Astrocyte (in vitro differentiated cells and primary cell): Measurements from ENCODE around the gene TFG. TPM values are rescaled to one million over a fixed set of nuclear protein-coding genes. Genes with fewer than 3 reads are reported as not detected.
A peak's percentile ranks its signal among the peaks of the same experiment; 100 is the strongest.

Experiments used
- DNase-seq: peaks from one replicate; pipeline ENCODE4 v3.0.0-alpha.2; 2010; ENCODE audit warnings: low read depth
- FAIRE-seq: peaks from 2 replicates; lab custom pipeline; 2011; peaks lifted over from hg19 to GRCh38; lab: Jason Lieb, UNC
- H2AFZ ChIP-seq: 2 replicates; pipeline ENCODE4 v1.6.0; 2012; ENCODE audit warnings: low read depth, low read length, inconsistent platforms
- H3K27ac ChIP-seq: 2 replicates; pipeline ENCODE4 v1.5.1; 2011; ENCODE audit warnings: low read depth, low read length, inconsistent platforms
- H3K27me3 ChIP-seq: 2 replicates; pipeline ENCODE4 v1.6.0; 2011; ENCODE audit warnings: low read length, inconsistent platforms; ENCODE audit not compliant: insufficient read depth
- H3K36me3 ChIP-seq: 2 replicates; pipeline ENCODE4 v1.5.1; 2011; ENCODE audit warnings: low read length, inconsistent platforms; ENCODE audit not compliant: insufficient read depth
- H3K4me1 ChIP-seq: 2 replicates; pipeline ENCODE4 v1.5.1; 2011; ENCODE audit warnings: low read length, inconsistent platforms; ENCODE audit not compliant: insufficient read depth
- H3K4me2 ChIP-seq: 2 replicates; pipeline ENCODE4 v1.6.0; 2012; ENCODE audit warnings: low read length, inconsistent platforms
- H3K4me3 ChIP-seq: 2 replicates; pipeline ENCODE4 v1.5.1; 2011; ENCODE audit warnings: low read depth, mild to moderate bottlenecking, low read length, inconsistent platforms; ENCODE audit not compliant: insufficient read depth
- H3K79me2 ChIP-seq: 2 replicates; pipeline ENCODE4 v1.6.0; 2012; ENCODE audit warnings: mild to moderate bottlenecking, low read length, inconsistent platforms; ENCODE audit not compliant: insufficient read depth
- H3K9ac ChIP-seq: 2 replicates; pipeline ENCODE4 v1.6.0; 2012; ENCODE audit warnings: mild to moderate bottlenecking, low read length, inconsistent platforms
- H3K9me3 ChIP-seq: 2 replicates; pipeline ENCODE4 v1.5.1; 2012; ENCODE audit warnings: low read depth, mild to moderate bottlenecking, low read length, inconsistent platforms; ENCODE audit not compliant: insufficient read depth
- H4K20me1 ChIP-seq: 2 replicates; pipeline ENCODE4 v1.6.0; 2012; ENCODE audit warnings: low read length, inconsistent platforms; ENCODE audit not compliant: insufficient read depth
- H3K27ac Mint-ChIP-seq: one replicate; pipeline ENCODE4 v1.8.0; 2021; ENCODE audit warnings: mild to moderate bottlenecking, mixed read lengths; ENCODE audit not compliant: unreplicated experiment
- H3K27me3 Mint-ChIP-seq: one replicate; pipeline ENCODE4 v1.8.0; 2021; ENCODE audit warnings: low read depth, mixed read lengths; ENCODE audit not compliant: unreplicated experiment
- H3K36me3 Mint-ChIP-seq: one replicate; pipeline ENCODE4 v1.8.0; 2021; ENCODE audit warnings: low read depth, mixed read lengths; ENCODE audit not compliant: unreplicated experiment
- H3K4me1 Mint-ChIP-seq: one replicate; pipeline ENCODE4 v1.8.0; 2021; ENCODE audit warnings: low read depth, mixed read lengths; ENCODE audit not compliant: unreplicated experiment
- H3K4me3 Mint-ChIP-seq: one replicate; pipeline ENCODE4 v1.8.0; 2021; ENCODE audit warnings: mild to moderate bottlenecking, moderate library complexity, mixed read lengths; ENCODE audit not compliant: unreplicated experiment
- H3K9me3 Mint-ChIP-seq: one replicate; pipeline ENCODE4 v1.8.0; 2021; ENCODE audit warnings: mild to moderate bottlenecking, mixed read lengths; ENCODE audit not compliant: unreplicated experiment
- EZH2 ChIP-seq: IDR thresholded peaks from 2 replicates; pipeline ENCODE4 v1.6.1; 2012; ENCODE audit warnings: mild to moderate bottlenecking, low read length, inconsistent platforms; ENCODE audit not compliant: insufficient read depth
- total RNA-seq: library from RNA; stranded (reverse); gene quantifications from 2 replicates; pipeline ENCODE4 v1.2.1, GENCODE V29; 2021
- TF ChIP-seq, protein P1 (sequence below): IDR thresholded peaks from 2 replicates; pipeline ENCODE4 v1.5.1; 2011; ENCODE audit warnings: low read depth, mild to moderate bottlenecking, inconsistent platforms, low read length, moderate library complexity; ENCODE audit not compliant: insufficient read depth

Gene TFG
- total RNA-seq, 1 donor from 2014 or later: 155 TPM

DNA sequence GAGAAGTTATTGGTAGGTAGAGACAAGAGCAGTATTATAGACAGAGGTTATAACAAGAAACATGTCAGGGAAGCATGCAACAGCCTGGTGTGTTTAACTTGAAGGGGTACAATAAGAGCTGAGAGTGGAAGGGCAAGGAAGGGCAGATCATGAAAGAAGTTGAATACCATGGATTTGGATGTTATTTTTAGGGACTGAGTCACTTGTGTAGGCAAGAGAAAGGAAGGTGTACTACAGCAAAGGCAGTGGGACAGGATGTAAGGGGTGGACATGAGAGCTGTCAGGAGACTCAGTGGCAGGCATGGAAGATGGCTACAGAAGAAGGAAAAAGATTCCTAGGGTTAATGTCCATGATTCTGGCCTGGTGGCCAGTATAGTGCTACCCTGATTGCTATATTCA lies 66.4 kb downstream of the TFG start:
- Mint-ChIP-seq H3K9me3 (peaks cover 1% of the 10 kb centered on the region), H3K4me1 (peaks cover 11% of the 10 kb centered on the region), H3K4me3 (no peak overlapping the region), H3K36me3 (no peaks in the 10 kb centered on the region), H3K27ac (no peak overlapping the region), H3K27me3 (no peaks in the 10 kb centered on the region)
- no peak overlapping the region for H3K27ac ChIP-seq
- H3K4me2 ChIP-seq: peak overlapping the region; percentile 16
- peaks cover 26% of the 10 kb centered on the region for H3K4me1 ChIP-seq
- H3K9ac ChIP-seq: no peak overlapping the region
- TF ChIP-seq EZH2: no peak
- TF ChIP-seq, protein P1, sequence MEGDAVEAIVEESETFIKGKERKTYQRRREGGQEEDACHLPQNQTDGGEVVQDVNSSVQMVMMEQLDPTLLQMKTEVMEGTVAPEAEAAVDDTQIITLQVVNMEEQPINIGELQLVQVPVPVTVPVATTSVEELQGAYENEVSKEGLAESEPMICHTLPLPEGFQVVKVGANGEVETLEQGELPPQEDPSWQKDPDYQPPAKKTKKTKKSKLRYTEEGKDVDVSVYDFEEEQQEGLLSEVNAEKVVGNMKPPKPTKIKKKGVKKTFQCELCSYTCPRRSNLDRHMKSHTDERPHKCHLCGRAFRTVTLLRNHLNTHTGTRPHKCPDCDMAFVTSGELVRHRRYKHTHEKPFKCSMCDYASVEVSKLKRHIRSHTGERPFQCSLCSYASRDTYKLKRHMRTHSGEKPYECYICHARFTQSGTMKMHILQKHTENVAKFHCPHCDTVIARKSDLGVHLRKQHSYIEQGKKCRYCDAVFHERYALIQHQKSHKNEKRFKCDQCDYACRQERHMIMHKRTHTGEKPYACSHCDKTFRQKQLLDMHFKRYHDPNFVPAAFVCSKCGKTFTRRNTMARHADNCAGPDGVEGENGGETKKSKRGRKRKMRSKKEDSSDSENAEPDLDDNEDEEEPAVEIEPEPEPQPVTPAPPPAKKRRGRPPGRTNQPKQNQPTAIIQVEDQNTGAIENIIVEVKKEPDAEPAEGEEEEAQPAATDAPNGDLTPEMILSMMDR: no peak
- FAIRE-seq (no peak), DNase-seq (no peak)
- no peak overlapping the region for H2AFZ ChIP-seq
- H3K27me3 ChIP-seq: no peaks in the 10 kb centered on the region
- H3K36me3 ChIP-seq: no peaks in the 10 kb centered on the region
- no peaks in the 10 kb centered on the region for H4K20me1 ChIP-seq
- H3K4me3 ChIP-seq: no peak overlapping the region
- H3K9me3 ChIP-seq: no peaks in the 10 kb centered on the region
- H3K79me2 ChIP-seq: no peaks in the 10 kb centered on the region

DNA sequence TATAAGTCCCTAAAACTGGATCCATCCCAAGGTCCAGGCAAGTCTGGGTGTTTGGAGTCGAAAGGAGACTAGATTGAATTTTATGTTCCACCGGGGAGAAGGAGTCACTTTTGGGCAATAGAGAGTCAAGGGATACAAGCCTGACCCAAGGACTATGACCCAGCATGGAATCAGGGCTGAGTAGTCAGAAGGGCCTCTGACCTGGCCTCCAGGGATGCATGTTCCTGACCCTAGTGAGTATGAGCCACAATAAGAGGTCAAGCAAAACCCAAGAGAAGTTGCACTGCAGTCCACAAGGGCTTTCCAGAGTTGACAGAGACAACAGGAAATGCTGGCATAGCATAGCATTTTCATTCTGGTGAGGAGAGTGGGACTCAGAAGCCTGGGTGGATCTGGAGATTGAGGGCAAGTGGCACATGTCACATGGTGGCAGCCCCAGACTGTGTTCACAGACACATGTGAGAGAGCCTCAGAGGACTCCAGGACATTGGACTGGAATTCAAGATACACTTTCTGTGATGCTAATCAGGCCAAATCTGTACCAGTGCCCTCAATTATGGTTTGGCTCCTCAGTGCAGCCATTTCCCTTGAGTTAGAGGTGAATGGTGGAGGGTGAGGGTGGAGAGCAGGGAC lies 66.9 kb downstream of the TFG start:
- peaks cover 11% of the 10 kb centered on the region for H3K4me1 Mint-ChIP-seq
- Histone ChIP-seq H3K36me3 (no peaks in the 10 kb centered on the region), H4K20me1 (no peaks in the 10 kb centered on the region), H2AFZ (no peak overlapping the region), H3K4me2 (no peak overlapping the region), H3K27me3 (no peaks in the 10 kb centered on the region), H3K4me3 (no peak overlapping the region), H3K9me3 (no peaks in the 10 kb centered on the region), H3K27ac (peak overlapping the region; percentile 30), H3K4me1 (peaks cover 27% of the 10 kb centered on the region), H3K79me2 (no peaks in the 10 kb centered on the region), H3K9ac (no peak overlapping the region)
- no peak overlapping the region for H3K27ac Mint-ChIP-seq
- FAIRE-seq (no peak), DNase-seq (no peak)
- H3K27me3 Mint-ChIP-seq: no peaks in the 10 kb centered on the region
- H3K4me3 Mint-ChIP-seq: no peak overlapping the region
- no peaks in the 10 kb centered on the region for H3K36me3 Mint-ChIP-seq
- TF ChIP-seq EZH2: no peak
- H3K9me3 Mint-ChIP-seq: peaks cover 1% of the 10 kb centered on the region

DNA sequence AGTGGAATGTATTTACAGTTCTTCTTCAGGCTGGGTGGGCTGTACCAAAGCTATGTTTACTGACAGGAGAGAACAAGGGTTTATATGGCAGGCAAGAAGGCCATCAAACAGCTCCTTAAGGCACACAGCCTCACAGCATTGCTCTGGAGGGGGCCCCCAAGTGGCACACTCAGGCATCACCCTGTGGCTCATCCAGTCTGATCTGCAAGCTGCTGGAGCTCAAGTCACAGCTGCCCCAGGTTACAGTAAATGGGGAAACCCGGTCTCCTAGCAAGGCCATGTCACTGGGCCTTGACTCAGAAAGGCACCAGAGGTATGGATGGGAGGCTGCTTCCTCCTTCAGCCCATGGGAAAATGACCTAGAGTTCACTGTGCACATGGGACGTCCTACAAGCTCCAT lies 67.5 kb downstream of the TFG start:
- Histone ChIP-seq H3K4me1 (peaks cover 33% of the 10 kb centered on the region), H3K4me3 (no peak overlapping the region), H3K36me3 (no peaks in the 10 kb centered on the region), H3K27ac (peak overlapping the region; percentile 30), H3K4me2 (peak overlapping the region; percentile 12), H4K20me1 (no peaks in the 10 kb centered on the region), H3K79me2 (no peaks in the 10 kb centered on the region), H2AFZ (no peak overlapping the region), H3K27me3 (no peaks in the 10 kb centered on the region), H3K9ac (no peak overlapping the region), H3K9me3 (no peaks in the 10 kb centered on the region)
- Mint-ChIP-seq H3K9me3 (peaks cover 1% of the 10 kb centered on the region), H3K27ac (no peak overlapping the region), H3K4me1 (peaks cover 14% of the 10 kb centered on the region), H3K36me3 (no peaks in the 10 kb centered on the region), H3K4me3 (no peak overlapping the region), H3K27me3 (no peaks in the 10 kb centered on the region)
- no peak for DNase-seq
- TF ChIP-seq EZH2: no peak
- TF ChIP-seq, protein P1: peak; percentile 3
- no peak for FAIRE-seq
